Muscle layer of colon (tissue), 2 donors: ENCODE data around the gene RGS14.
"Not testable (repeated sequence)": the region's sequence is repeated elsewhere in the genome, so short reads cannot be mapped to it uniquely, and the experiment has no call there.

ENCODE experiments used
- H3K27ac ChIP-seq: one replicate; pipeline ENCODE4 v1.7.0; 2013; ENCODE audit warnings: low read depth, mild to moderate bottlenecking, low read length, moderate library complexity
- H3K27me3 ChIP-seq, 2 donors: one replicate each; pipeline ENCODE4 v1.7.0; 2013; ENCODE audit warnings: low read length in 2 of 2, mild to moderate bottlenecking in 2 of 2; ENCODE audit not compliant: insufficient read depth in 2 of 2, control insufficient read depth in 1 of 2
- H3K36me3 ChIP-seq: one replicate; pipeline ENCODE4 v1.7.0; 2013; ENCODE audit warnings: mild to moderate bottlenecking, low read length; ENCODE audit not compliant: insufficient read depth
- H3K4me1 ChIP-seq: one replicate; pipeline ENCODE4 v1.7.0; 2013; ENCODE audit warnings: mild to moderate bottlenecking, low read length; ENCODE audit not compliant: insufficient read depth
- H3K4me3 ChIP-seq, 2 donors: one replicate each; pipeline ENCODE4 v1.7.0; 2013; ENCODE audit warnings: low read length in 2 of 2, low read depth in 1 of 2, mild to moderate bottlenecking in 1 of 2, moderate library complexity in 1 of 2
- H3K9ac ChIP-seq: one replicate; pipeline ENCODE4 v1.7.0; 2013; ENCODE audit warnings: low read length
- H3K9me3 ChIP-seq: one replicate; pipeline ENCODE4 v1.7.0; 2013; ENCODE audit warnings: mild to moderate bottlenecking, low read length
- donor health status: abdominal sarcoma.
- donor health status: Adenocarcinoma of cecum.

The RGS14 gene

DNA sequence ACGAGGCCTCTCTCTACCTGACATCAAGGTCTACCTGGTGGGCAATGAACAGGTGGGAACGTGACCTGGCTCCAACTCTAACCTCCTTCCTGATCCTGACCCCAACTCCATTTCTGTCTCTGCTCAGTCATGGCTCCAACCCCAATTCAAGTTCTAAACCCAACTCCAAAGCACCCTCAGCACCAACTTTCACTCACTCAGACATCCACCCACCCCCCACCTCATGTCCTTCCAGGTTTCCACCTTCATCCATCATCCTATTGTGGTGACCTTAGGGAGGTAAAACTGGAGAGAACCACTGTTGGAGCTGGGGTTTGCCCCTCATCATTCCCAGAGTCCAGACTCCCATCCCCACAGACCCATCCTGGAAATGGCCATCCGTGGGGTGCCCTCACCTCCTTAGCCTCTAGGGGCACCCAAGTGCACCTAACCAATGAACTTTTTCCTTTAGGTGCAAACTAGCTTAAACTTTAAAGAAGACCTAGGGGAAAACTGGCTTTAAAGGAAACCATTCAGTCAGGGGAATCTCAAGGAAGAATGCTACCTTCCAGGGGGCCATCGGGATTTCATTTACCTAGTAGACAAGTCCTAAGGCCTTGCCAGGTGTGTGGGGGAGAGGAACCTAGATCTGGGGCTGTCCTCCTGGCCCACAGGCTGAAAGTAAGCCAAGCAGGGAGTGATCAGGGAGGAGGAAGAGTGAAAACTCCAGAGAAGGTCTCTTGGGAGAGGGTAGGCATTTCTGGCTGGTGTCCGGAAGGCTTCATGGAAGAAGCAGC is 11.3 kb downstream of the RGS14 start:
- Histone ChIP-seq H3K9me3 (no peaks in the 10 kb centered on the region), H3K4me1 (peaks cover 25% of the 10 kb centered on the region), H3K27ac (no peak overlapping the region), H3K4me3 (no peak overlapping the region), H3K36me3 (no peaks in the 10 kb centered on the region), H3K27me3 (no peaks in the 10 kb centered on the region), H3K9ac (no peak overlapping the region)

- no peaks in the 10 kb centered on the region for H3K27me3 ChIP-seq
- no peak overlapping the region for H3K9ac ChIP-seq
- H3K36me3 ChIP-seq: no peaks in the 10 kb centered on the region
- H3K4me3 ChIP-seq: no peak overlapping the region
- H3K4me1 ChIP-seq: peaks cover 25% of the 10 kb centered on the region
- no peaks in the 10 kb centered on the region for H3K9me3 ChIP-seq
- no peak overlapping the region for H3K27ac ChIP-seq
Observed at GRCh38 chr5:177369645-177370440, 12.1 kb downstream of the RGS14 start.

DNA sequence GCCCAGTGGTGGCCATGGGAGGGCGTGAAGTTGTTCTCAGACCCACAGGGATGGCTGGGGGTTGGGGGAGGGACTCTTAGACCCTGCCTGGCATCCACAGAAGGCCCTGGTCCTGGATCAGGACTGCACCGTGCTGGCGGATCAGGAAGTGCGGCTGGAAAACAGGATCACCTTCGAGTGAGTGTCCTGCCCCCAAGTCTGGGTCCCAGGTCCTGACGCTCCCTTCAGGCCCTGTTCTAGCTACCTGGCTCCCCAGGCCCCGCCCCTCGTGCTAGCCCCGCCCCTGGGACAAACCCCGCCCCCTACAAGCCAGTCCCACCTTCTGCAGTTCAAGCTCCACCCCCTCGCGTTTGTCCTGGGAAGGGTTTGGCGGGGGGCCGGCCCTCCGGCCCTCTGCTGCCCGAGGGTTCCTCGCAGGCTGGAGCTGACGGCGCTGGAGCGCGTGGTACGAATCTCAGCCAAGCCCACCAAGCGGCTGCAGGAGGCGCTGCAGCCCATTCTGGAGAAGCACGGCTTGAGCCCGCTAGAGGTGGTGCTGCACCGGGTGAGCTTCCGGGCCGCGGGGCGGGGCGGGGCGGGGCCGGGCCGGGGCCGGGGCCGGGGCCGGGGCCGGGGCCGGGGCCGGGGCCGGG is 12.9 kb downstream of the RGS14 start:
- Histone ChIP-seq H3K4me3 (no peak overlapping the region), H3K27me3 (no peaks in the 10 kb centered on the region), H3K9me3 (no peaks in the 10 kb centered on the region), H3K9ac (no peak overlapping the region), H3K27ac (no peak overlapping the region), H3K4me1 (peaks cover 23% of the 10 kb centered on the region), H3K36me3 (no peaks in the 10 kb centered on the region)

GRCh38 chr5:177371120-177372033 is 13.7 kb downstream of the RGS14 start:
- Histone ChIP-seq H3K27me3 (no peaks in the 10 kb centered on the region), H3K36me3 (no peaks in the 10 kb centered on the region), H3K9ac (no peak overlapping the region), H3K4me3 (peak overlapping the region; percentile 11 to 43), H3K27ac (no peak overlapping the region), H3K9me3 (no peaks in the 10 kb centered on the region), H3K4me1 (peaks cover 16% of the 10 kb centered on the region)

DNA sequence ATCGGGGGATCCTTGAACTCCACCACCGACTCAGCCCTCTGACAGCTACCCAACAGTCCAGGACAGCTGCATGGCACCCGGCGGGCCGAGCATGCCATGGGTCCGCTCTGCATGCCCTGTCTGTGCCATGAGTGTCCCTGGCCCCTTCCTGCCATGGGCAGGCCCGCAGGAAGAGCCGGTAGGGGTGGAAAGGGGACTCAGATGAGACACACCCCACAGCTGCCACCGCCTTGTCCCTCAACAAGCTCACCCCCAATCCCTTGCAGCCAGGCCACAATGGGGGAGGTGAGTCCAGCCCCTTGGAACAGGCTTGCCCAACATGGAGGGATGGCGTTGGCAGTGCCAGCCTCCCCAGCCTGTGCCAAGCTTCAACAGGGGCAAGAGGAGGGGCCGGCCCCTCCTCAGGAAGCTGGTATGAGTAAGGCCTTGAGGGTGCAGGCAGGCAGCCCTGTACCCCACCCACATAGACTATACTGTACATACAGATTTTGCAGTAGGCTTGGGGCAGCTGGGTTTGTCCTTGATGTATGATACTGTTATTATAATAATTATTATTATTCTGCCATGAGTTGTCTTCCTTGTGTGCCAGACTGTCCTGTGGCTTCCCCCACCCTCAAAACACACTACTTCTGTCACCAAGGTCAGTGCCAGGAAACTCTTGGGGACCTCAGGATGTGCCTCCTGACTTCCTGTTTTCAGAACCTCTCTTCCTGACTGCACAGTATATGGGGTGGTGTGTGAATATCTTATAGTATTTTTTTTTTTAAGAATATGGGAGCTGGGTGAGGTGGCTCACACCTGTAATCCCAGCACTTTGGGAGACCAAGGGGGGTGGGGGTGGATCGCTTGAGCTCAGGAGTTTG is 14.5 kb downstream of the RGS14 start:
- Histone ChIP-seq H3K9ac (no peak overlapping the region), H3K27ac (no peak overlapping the region), H3K4me1 (peaks cover 13% of the 10 kb centered on the region), H3K9me3 (no peaks in the 10 kb centered on the region), H3K4me3 (no peak overlapping the region), H3K27me3 (no peaks in the 10 kb centered on the region), H3K36me3 (no peaks in the 10 kb centered on the region)

DNA sequence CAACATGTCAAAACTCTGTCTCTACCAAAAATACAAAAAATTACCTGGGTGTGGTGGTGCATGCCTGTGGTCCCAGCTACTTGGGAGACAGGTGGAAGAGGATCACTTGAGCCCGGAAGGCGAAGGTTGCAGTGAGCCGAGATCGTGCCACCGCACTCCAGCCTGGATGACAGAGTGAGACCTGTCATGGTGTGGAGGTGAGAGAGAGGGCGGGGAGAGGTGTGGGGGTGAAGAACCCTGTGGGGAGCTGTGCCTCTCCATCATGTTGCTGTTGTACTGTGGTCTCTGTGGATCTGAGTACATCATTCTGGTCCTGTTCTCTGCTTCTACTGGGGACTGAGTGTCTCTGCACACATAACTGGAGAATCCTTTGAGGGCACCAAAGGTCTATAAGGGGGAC is 15.2 kb downstream of the RGS14 start:
- Histone ChIP-seq H3K9ac (no peak overlapping the region), H3K4me3 (no peak overlapping the region), H3K27ac (no peak overlapping the region), H3K4me1 (peaks cover 6% of the 10 kb centered on the region), H3K36me3 (no peaks in the 10 kb centered on the region), H3K27me3 (no peaks in the 10 kb centered on the region), H3K9me3 (no peaks in the 10 kb centered on the region)

GRCh38 chr5:177373806-177374205 is 16.1 kb downstream of the RGS14 start:
- Histone ChIP-seq H3K4me3 (no peak overlapping the region), H3K4me1 (peaks cover 6% of the 10 kb centered on the region), H3K27ac (no peak overlapping the region), H3K36me3 (no peaks in the 10 kb centered on the region), H3K9me3 (no peaks in the 10 kb centered on the region), H3K27me3 (no peaks in the 10 kb centered on the region), H3K9ac (no peak overlapping the region)

DNA sequence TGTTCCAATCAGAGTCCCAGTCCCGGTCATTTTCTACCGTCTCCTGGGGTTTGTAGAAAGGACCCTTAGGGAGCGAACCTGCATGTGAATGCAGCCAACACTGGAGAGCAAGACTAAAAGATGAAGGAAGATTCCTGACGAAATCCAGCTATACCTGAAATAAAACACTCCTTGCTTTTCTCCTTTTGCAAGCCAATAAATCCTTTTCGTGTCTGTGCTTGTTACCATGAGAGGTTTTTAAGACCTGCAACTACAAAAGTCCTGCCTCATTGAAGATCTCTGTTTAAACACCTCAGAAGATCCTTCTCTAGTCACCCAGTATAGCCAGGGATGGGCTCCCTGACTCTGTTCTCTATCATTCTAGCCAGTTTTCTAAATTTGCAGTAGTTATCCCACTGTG is 16.5 kb downstream of the RGS14 start:
- no peak overlapping the region for H3K4me3 ChIP-seq
- no peaks in the 10 kb centered on the region for H3K27me3 ChIP-seq
- H3K27ac ChIP-seq: no peak overlapping the region
- peaks cover 6% of the 10 kb centered on the region for H3K4me1 ChIP-seq
- no peaks in the 10 kb centered on the region for H3K9me3 ChIP-seq
- no peaks in the 10 kb centered on the region for H3K36me3 ChIP-seq
- H3K9ac ChIP-seq: no peak overlapping the region

- not testable (repeated sequence) for H3K4me3 ChIP-seq, H3K27me3 ChIP-seq, H3K27ac ChIP-seq, H3K9me3 ChIP-seq, H3K9ac ChIP-seq, H3K36me3 ChIP-seq, H3K4me1 ChIP-seq
Observed at GRCh38 chr5:177375516-177375915, 17.8 kb downstream of the RGS14 start.

DNA sequence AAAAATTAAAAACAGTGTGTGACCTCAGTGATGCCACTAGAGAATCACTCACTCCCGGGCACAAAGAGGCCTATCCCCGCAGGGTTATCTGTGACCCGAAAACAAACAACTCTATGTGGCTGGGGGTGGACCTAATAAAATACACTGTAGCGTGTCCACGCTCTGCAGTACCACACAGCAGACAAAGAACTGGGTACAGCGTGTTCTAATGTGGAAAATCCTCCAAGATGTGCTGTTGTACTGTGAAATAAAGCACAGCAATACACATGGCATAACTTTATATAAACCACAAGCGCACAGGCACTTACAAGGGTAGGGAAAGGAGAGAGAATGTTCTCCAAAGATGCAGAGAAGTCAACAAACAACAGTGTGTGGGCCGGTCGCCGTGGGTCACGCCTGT is 18.4 kb downstream of the RGS14 start:
- Histone ChIP-seq H3K9me3 (no peaks in the 10 kb centered on the region), H3K27ac (no peak overlapping the region), H3K4me1 (peaks cover 5% of the 10 kb centered on the region), H3K4me3 (no peak overlapping the region), H3K9ac (no peak overlapping the region), H3K36me3 (no peaks in the 10 kb centered on the region), H3K27me3 (no peaks in the 10 kb centered on the region)
